Uterus (tissue), 2 donors: ENCODE data around the gene TMEM171.

Source experiments
- POLR2A ChIP-seq, 2 donors: fragments of 450-650 bp; IDR thresholded peaks; one replicate each; pipeline ENCODE4 v1.6.1; 2016; ENCODE audit warnings: antibody characterized with exemption in 2 of 2, mild to moderate bottlenecking in 1 of 2, moderate library complexity in 1 of 2
- TF ChIP-seq, protein P1 (sequence below), 4 experiments: fragments of 200-600 bp in 2 of 4; fragments of 450-650 bp in 2 of 4; sonication (generic) in 2 of 4; IDR thresholded peaks; one replicate each; pipeline ENCODE4 v1.5.1; 2016 to 2019; ENCODE audit warnings: antibody characterized with exemption in 4 of 4, mild to moderate bottlenecking in 2 of 4, moderate library complexity in 1 of 4

DNA sequence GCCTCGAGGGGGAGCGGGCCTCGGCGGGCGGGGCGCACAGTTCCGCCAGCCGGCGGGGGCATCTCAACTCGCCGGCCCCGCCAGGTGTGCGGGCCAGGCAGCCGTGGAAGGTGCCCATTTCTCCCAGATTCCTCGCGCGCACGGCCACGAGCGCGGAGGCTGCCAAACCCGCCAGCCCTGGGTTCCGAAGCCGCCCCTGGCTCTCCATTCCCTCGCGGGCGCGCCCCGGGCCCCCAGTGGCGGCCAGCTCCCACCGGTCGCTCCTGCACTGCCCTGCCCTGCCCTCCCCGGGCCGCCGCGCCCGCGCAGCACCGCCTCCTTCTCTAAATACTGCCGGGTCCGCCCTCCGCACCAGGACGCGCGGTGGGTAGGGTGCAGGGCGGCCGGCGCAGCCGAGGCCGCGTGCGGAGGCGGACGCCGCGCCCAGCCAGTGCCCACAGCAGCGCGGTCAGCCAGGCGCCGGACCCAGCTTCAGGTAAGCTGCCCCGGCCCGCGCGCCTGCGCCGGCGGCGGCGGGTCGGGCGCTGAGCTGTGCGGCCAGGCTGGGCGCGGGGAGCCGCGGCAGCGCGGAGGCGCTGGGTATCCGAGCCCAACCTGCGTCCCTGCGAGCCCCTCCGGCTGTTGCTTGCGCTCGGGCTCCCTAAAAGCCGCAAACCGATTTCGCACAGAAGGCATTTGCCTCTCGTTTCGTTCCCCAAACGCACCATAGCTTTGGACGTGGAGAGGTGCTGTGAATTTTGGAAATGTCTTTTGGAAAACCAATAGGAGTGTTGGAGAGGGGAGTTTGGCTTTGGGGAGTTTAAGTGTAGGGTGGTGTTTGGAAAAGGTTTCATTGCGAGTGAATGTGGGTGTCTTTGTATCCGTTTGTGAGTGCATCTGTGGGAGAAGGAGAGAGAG is at the start of gene TMEM171:
- TF ChIP-seq, protein P1, sequence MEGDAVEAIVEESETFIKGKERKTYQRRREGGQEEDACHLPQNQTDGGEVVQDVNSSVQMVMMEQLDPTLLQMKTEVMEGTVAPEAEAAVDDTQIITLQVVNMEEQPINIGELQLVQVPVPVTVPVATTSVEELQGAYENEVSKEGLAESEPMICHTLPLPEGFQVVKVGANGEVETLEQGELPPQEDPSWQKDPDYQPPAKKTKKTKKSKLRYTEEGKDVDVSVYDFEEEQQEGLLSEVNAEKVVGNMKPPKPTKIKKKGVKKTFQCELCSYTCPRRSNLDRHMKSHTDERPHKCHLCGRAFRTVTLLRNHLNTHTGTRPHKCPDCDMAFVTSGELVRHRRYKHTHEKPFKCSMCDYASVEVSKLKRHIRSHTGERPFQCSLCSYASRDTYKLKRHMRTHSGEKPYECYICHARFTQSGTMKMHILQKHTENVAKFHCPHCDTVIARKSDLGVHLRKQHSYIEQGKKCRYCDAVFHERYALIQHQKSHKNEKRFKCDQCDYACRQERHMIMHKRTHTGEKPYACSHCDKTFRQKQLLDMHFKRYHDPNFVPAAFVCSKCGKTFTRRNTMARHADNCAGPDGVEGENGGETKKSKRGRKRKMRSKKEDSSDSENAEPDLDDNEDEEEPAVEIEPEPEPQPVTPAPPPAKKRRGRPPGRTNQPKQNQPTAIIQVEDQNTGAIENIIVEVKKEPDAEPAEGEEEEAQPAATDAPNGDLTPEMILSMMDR (IDR thresholded peaks at IDR 0.05), result no peak
- no peak for TF ChIP-seq POLR2A (IDR thresholded peaks at IDR 0.05)
